GM12873 (cell line): ENCODE measurements around the gene SLC43A2.

Source experiments
- CTCF ChIP-seq: IDR thresholded peaks from 2 replicates; pipeline ENCODE4 v1.5.1; 2012; ENCODE audit warnings: low read depth, mild to moderate bottlenecking, moderate library complexity, low read length, control low read depth; ENCODE audit not compliant: insufficient read depth; ENCODE audit errors: missing control alignments

Gene SLC43A2

GRCh38 chr17:1590029-1590746, 38.4 kb downstream of the SLC43A2 start:
- TF ChIP-seq CTCF, result no peak

- TF ChIP-seq CTCF, result no peak
Observed at GRCh38 chr17:1588821-1589585, 39.6 kb downstream of the SLC43A2 start.

GRCh38 chr17:1584167-1584566, 44.5 kb downstream of the SLC43A2 start:
- no peak for TF ChIP-seq CTCF

GRCh38 chr17:1583556-1583955, 45.1 kb downstream of the SLC43A2 start:
- TF ChIP-seq CTCF, result no peak

- no peak for TF ChIP-seq CTCF
Observed at GRCh38 chr17:1582374-1582773, 46.3 kb downstream of the SLC43A2 start.

GRCh38 chr17:1580979-1581676, 47.5 kb downstream of the SLC43A2 start:
- TF ChIP-seq CTCF, result no peak

- no peak for TF ChIP-seq CTCF
Observed at GRCh38 chr17:1578029-1578428, 50.6 kb downstream of the SLC43A2 start.
